Measurements from ENCODE around the gene FBXO3.

DNA sequence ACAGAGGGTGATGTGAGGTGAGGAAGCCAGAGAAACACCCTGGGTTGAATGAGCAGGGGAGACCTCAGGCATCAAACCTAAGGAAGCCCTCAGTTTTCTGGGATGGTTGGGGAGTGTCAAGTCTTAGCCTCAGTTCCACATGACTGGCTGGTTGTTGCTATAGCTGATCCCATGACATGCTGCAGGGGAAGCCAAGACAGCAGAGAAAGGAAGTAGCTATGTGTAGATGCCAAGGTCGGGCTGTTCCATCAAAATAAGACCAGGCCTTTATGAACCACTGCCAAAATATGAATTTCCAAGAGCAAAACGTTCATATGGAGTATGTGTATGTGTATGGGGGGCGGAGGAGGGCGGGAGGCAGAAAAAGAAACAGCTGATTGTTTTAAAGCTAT lies 49.7 kb downstream of the FBXO3 start:
- TF ChIP-seq CTCF (IDR thresholded peaks at IDR 0.05; ENCODE audit: low read depth, low read length, poor library complexity, severe bottlenecking): no peak
- TF ChIP-seq EZH2phosphoT487 (IDR thresholded peaks at IDR 0.05; ENCODE audit: borderline replicate concordance, low read length): no peak
